IMR-90 (cell line): ENCODE measurements around the gene SLC16A7. TPM values are rescaled to one million over a fixed set of nuclear protein-coding genes. Genes with fewer than 3 reads are reported as not detected.
"Not testable (repeated sequence)": the region's sequence is repeated elsewhere in the genome, so short reads cannot be mapped to it uniquely, and the experiment has no call there.

Experiments used
- ATAC-seq: fragments of 200-7000 bp; cut with Tn5 transposase; 2 replicates; pipeline ENCODE4 v1.9.1; 2020; ENCODE audit warnings: low read depth, mild to moderate bottlenecking, moderate library complexity
- BruUV-seq: library from RNA; stranded (reverse); fragments of 400-500 nt; replicated peaks from 2 replicates; lab custom pipeline; 2021; lab: Mats Ljungman, UMichigan
- CTCF ChIA-PET: fragments of 300-600 bp; formaldehyde crosslinking; extraction: SDS; loops from one replicate; lab custom pipeline; 2021; ENCODE audit warnings: antibody characterized with exemption; lab: Yijun Ruan, JAX
- POLR2A ChIA-PET: fragments of 300-600 bp; sonication (Branson Sonifier 250); formaldehyde crosslinking; loops from one replicate; lab custom pipeline; 2022; ENCODE audit warnings: antibody characterized with exemption; ENCODE audit not compliant: unreplicated experiment; lab: Charles Lee
- DNase-seq: peaks from one replicate; pipeline ENCODE4 v3.0.0; 2013
- H2AFZ ChIP-seq: replicated peaks from 2 replicates; pipeline ENCODE3; 2013; ENCODE audit warnings: low read length, mild to moderate bottlenecking; ENCODE audit not compliant: poor library complexity
- H2AK5ac ChIP-seq: 2 replicates; pipeline ENCODE4 v1.6.1; 2013; ENCODE audit warnings: low read depth, low read length, inconsistent platforms
- H2AK9ac ChIP-seq: replicated peaks from 2 replicates; pipeline ENCODE3; 2013; ENCODE audit warnings: mild to moderate bottlenecking, low read depth, low read length, moderate library complexity; ENCODE audit not compliant: poor library complexity
- H2BK120ac ChIP-seq: 2 replicates; pipeline ENCODE4 v1.6.1; 2013; ENCODE audit warnings: low read depth, low read length, inconsistent platforms
- H2BK15ac ChIP-seq: 3 replicates; pipeline ENCODE4 v1.6.1; 2013; ENCODE audit warnings: low read depth, low read length, inconsistent platforms
- H2BK20ac ChIP-seq: 2 replicates; pipeline ENCODE4 v1.6.1; 2013; ENCODE audit warnings: low read depth, mild to moderate bottlenecking, inconsistent platforms, low read length, moderate library complexity
- H2BK5ac ChIP-seq: 2 replicates; pipeline ENCODE4 v1.6.1; 2013; ENCODE audit warnings: mild to moderate bottlenecking, low read depth, low read length, inconsistent platforms; ENCODE audit not compliant: poor library complexity, severe bottlenecking
- H3K14ac ChIP-seq: replicated peaks from 2 replicates; pipeline ENCODE4 v1.6.1; 2013; ENCODE audit warnings: low read depth, low read length, inconsistent platforms
- H3K18ac ChIP-seq: 2 replicates; pipeline ENCODE4 v1.6.1; 2013; ENCODE audit warnings: low read depth, low read length, control low read depth
- H3K23ac ChIP-seq: 2 replicates; pipeline ENCODE4 v1.6.1; 2013; ENCODE audit warnings: low read depth, low read length, inconsistent platforms
- H3K27ac ChIP-seq: 2 replicates; pipeline ENCODE4 v1.5.1; 2013; ENCODE audit warnings: mild to moderate bottlenecking, control low read depth, low read length; ENCODE audit not compliant: insufficient read depth
- H3K27me3 ChIP-seq: 2 replicates; pipeline ENCODE4 v1.6.1; 2013; ENCODE audit warnings: low read length; ENCODE audit not compliant: control insufficient read depth, insufficient read depth
- H3K36me3 ChIP-seq: 2 replicates; pipeline ENCODE4 v1.6.1; 2013; ENCODE audit warnings: low read length, mixed read lengths; ENCODE audit not compliant: control insufficient read depth, insufficient read depth
- H3K4ac ChIP-seq: 2 replicates; pipeline ENCODE4 v1.6.1; 2013; ENCODE audit warnings: low read depth, low read length, inconsistent platforms
- H3K4me1 ChIP-seq: 2 replicates; pipeline ENCODE4 v1.6.1; 2013; ENCODE audit warnings: low read length, mixed read lengths; ENCODE audit not compliant: control insufficient read depth, insufficient read depth
- H3K4me2 ChIP-seq: 2 replicates; pipeline ENCODE4 v1.6.1; 2013; ENCODE audit warnings: low read depth, mild to moderate bottlenecking, control low read depth, low read length, moderate library complexity
- H3K4me3 ChIP-seq: 2 replicates; pipeline ENCODE4 v1.5.1; 2013; ENCODE audit warnings: low read depth, mild to moderate bottlenecking, control low read depth, low read length, moderate library complexity; ENCODE audit not compliant: insufficient read depth
- H3K56ac ChIP-seq: 2 replicates; pipeline ENCODE4 v1.6.1; 2013; ENCODE audit warnings: low read length, inconsistent platforms; ENCODE audit not compliant: insufficient read depth; ENCODE audit errors: extremely low read depth
- H3K79me1 ChIP-seq, 2 experiments: 2 replicates each; pipeline ENCODE4 v1.6.1; 2013; ENCODE audit warnings: low read length in 2 of 2, inconsistent platforms in 1 of 2, low read depth in 1 of 2
- H3K9ac ChIP-seq: 2 replicates; pipeline ENCODE4 v1.6.1; 2013; ENCODE audit warnings: low read depth, low read length, control low read depth
- H3K9me1 ChIP-seq: 2 replicates; pipeline ENCODE4 v1.6.1; 2013; ENCODE audit warnings: low read length, inconsistent platforms; ENCODE audit not compliant: insufficient read depth
- H3K9me3 ChIP-seq: 2 replicates; pipeline ENCODE4 v1.6.1; 2013; ENCODE audit warnings: low read length; ENCODE audit not compliant: control insufficient read depth, insufficient read depth
- H4K20me1 ChIP-seq: 2 replicates; pipeline ENCODE4 v1.6.1; 2013; ENCODE audit warnings: low read length, inconsistent platforms; ENCODE audit not compliant: insufficient read depth
- H4K5ac ChIP-seq: 2 replicates; pipeline ENCODE4 v1.6.1; 2013; ENCODE audit warnings: mild to moderate bottlenecking, low read depth, low read length, control low read depth
- H4K8ac ChIP-seq, 2 experiments: 2 replicates each; pipeline ENCODE4 v1.6.1; 2013; ENCODE audit warnings: low read depth in 2 of 2, low read length in 2 of 2, control low read depth in 1 of 2, inconsistent platforms in 1 of 2
- H4K91ac ChIP-seq: 2 replicates; pipeline ENCODE4 v1.6.1; 2013; ENCODE audit warnings: low read depth, low read length, inconsistent platforms; ENCODE audit not compliant: insufficient read depth
- MXI1 ChIP-seq: IDR thresholded peaks from 2 replicates; pipeline ENCODE4 v1.6.1; 2012; ENCODE audit warnings: low read depth, mild to moderate bottlenecking, low read length, moderate library complexity, borderline replicate concordance
- NFE2L2 ChIP-seq: fragments of 150-350 bp; IDR thresholded peaks from 2 replicates; pipeline ENCODE4 v1.6.1; 2016; ENCODE audit warnings: low read depth, mild to moderate bottlenecking, low read length
- RAD21 ChIP-seq: IDR thresholded peaks from 2 replicates; pipeline ENCODE4 v1.6.1; 2012; ENCODE audit warnings: low read length, improper control_type of control experiment
- RCOR1 ChIP-seq: IDR thresholded peaks from 2 replicates; pipeline ENCODE4 v1.6.1; 2012; ENCODE audit warnings: mild to moderate bottlenecking, low read length, improper control_type of control experiment; ENCODE audit not compliant: insufficient replicate concordance
- SMC3 ChIP-seq: fragments of 150-350 bp; IDR thresholded peaks from 2 replicates; pipeline ENCODE4 v1.6.1; 2016; ENCODE audit warnings: low read depth, mild to moderate bottlenecking, antibody characterized with exemption, low read length, moderate library complexity
- WGBS, 2 experiments: methylation state at CpG; one replicate each; pipeline versions ENCODE4 v1.1.5 to v1.1.7; 2013; ENCODE audit warnings: missing lambda C conversion rate in 2 of 2; ENCODE audit not compliant: insufficient read length in 1 of 2; ENCODE audit errors: extremely low coverage in 2 of 2; 5-methylcytosine and 5-hydroxymethylcytosine counted together
- dilution Hi-C: fragments of 300-500 bp; cut with HindIII; formaldehyde crosslinking; loops from one replicate; pipeline ENCODE4 v1.14.3; 2018; ENCODE audit warnings: low sequenced_read_pairs; ENCODE audit not compliant: unreplicated experiment
- in situ Hi-C: fragments of 300-500 bp; cut with MboI; formaldehyde crosslinking; loops from 3 replicates; pipeline ENCODE4 v1.14.3; 2019; ENCODE audit warnings: low sequenced_read_pairs, inconsistent platforms, mixed read lengths
- intact Hi-C: fragments of 100-400 bp; cut with micrococcal nuclease; formaldehyde crosslinking; loops from 2 replicates; pipeline ENCODE4 v1.10.0; 2022
- polyA plus RNA-seq, 3 experiments: library from polyadenylated mRNA; depleted of rRNA; stranded (reverse); fragments of >200 nt; gene quantifications; 2 replicates each; pipeline ENCODE4 v1.2.3, GENCODE V29; 2012; ENCODE audit warnings: low replicate concordance in 1 of 3
- total RNA-seq: library from RNA; depleted of rRNA; stranded (reverse); fragments of >200 nt; gene quantifications from 2 replicates; pipeline ENCODE4 v1.2.3, GENCODE V29; 2012

The SLC16A7 gene
- total and polyA plus RNA-seq, 2 of the 4 experiments (the other 2 are of a cell fraction) = 2.6 to 21.5 TPM

- Histone ChIP-seq H2BK15ac (no peak overlapping the region), H3K56ac (no peak overlapping the region), H4K8ac (no peak overlapping the region), H4K5ac (no peak overlapping the region), H4K91ac (no peak overlapping the region), H2BK120ac (no peak overlapping the region), H3K9me1 (no peaks in the 10 kb centered on the region), H3K36me3 (no peaks in the 10 kb centered on the region), H3K4me1 (no peaks in the 10 kb centered on the region), H4K20me1 (no peaks in the 10 kb centered on the region), H2AK5ac (no peak overlapping the region), H3K4me3 (no peak overlapping the region), H3K18ac (no peak overlapping the region), H3K14ac (no peak overlapping the region), H2BK20ac (no peak overlapping the region), H3K27me3 (no peaks in the 10 kb centered on the region), H3K4ac (no peak overlapping the region), H3K9ac (no peak overlapping the region), H3K23ac (no peak overlapping the region), H3K27ac (no peak overlapping the region), H3K4me2 (no peak overlapping the region), H2AK9ac (no peak overlapping the region), H3K79me1 (no peaks in the 10 kb centered on the region), H2AFZ (no peak overlapping the region), H3K9me3 (no peaks in the 10 kb centered on the region), H2BK5ac (no peak overlapping the region)
- POLR2A ChIA-PET = no interaction called here
- dilution Hi-C loops (no loop called here), in situ Hi-C loops (no loop called here), intact Hi-C loops (no loop called here)
- TF ChIP-seq RAD21 (no peak), SMC3 (no peak), NFE2L2 (no peak), RCOR1 (no peak), MXI1 (no peak)
- DNase-seq (no peak), ATAC-seq (no peak)
- CTCF ChIA-PET = no interaction called here
- no TSS peak for BruUV-seq
- 100% methylated on average over 1 of the region's 8 CpGs; no CpG with 5 or more reads in 1 of the 2 experiments for WGBS, 2 experiments
Observed at GRCh38 chr12:59744564-59744963, 148.7 kb downstream of the SLC16A7 start.

GRCh38 chr12:59751091-59751490 lies 155.3 kb downstream of the SLC16A7 start:
- H3K4me1 ChIP-seq, H3K4ac ChIP-seq, H3K36me3 ChIP-seq, H3K56ac ChIP-seq, H3K27me3 ChIP-seq, intact Hi-C loops, in situ Hi-C loops, H4K5ac ChIP-seq, H4K8ac ChIP-seq, ATAC-seq, H3K18ac ChIP-seq, POLR2A ChIA-PET, H2AK5ac ChIP-seq, H3K23ac ChIP-seq, H3K14ac ChIP-seq, H2BK15ac ChIP-seq, CTCF ChIA-PET, DNase-seq, H2BK5ac ChIP-seq, BruUV-seq, H3K27ac ChIP-seq, H3K4me2 ChIP-seq, H3K9me1 ChIP-seq, H2BK20ac ChIP-seq, dilution Hi-C loops, H2BK120ac ChIP-seq, H4K91ac ChIP-seq, H3K79me1 ChIP-seq, H3K9ac ChIP-seq, H3K4me3 ChIP-seq, H4K20me1 ChIP-seq, H3K9me3 ChIP-seq, H2AFZ ChIP-seq, H2AK9ac ChIP-seq: not testable (repeated sequence)
- 100% methylated on average over 6 of the region's 19 CpGs; no CpG with 5 or more reads in 1 of the 2 experiments for WGBS, 2 experiments
